ENCODE measurements around the gene B3GLCT. TPM values are rescaled to one million over a fixed set of nuclear protein-coding genes. Genes with fewer than 3 reads are reported as not detected.

The B3GLCT gene
- total and polyA plus RNA-seq, 2 of the 13 experiments (the other 11 are each of a cell fraction or from before 2014, with no cell fraction given): 2.0 to 7.1 TPM

DNA sequence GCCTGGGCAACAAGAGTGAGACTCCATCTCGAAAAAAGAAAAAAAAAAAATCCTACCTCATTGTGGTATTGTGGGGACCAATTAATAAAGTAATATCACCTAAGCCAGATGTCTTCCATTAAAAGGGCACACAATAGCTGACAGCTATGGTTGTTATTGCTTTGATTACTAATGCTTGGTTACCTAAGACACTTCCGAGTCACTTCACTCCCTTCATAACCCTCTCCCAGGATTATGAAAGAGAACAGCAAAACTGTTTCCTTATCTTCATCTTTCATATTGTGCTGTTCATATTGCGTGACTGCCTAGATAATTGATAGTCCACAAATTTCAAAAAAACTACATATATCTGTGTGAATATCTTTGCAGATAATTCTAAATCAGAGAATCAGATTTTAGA lies 27.8 kb upstream of the B3GLCT start:
- H3K9ac ChIP-seq (ENCODE audit: insufficient read depth, low read depth, low read length): no peak overlapping the region
- H3K27me3 ChIP-seq (ENCODE audit: control insufficient read depth in 1 of 2, insufficient read depth in 2 of 2, low read length in 2 of 2): no peaks in the 10 kb centered on the region
- 81% methylated on average over 3 of the region's 3 CpGs for WGBS (ENCODE audit: low lambda C conversion rate)
- no peak overlapping the region for H2AFZ ChIP-seq (ENCODE audit: low read length)
- H3K27ac ChIP-seq (ENCODE audit: extremely low read length, insufficient read depth, low read length): no peak overlapping the region
- no peaks in the 10 kb centered on the region for H4K20me1 ChIP-seq (ENCODE audit: insufficient read depth, low read length)
- POLR2A ChIA-PET: no interaction called here
- peaks cover 81% of the 10 kb centered on the region for H3K4me1 ChIP-seq (ENCODE audit: insufficient read depth, low read length)
- BruUV-seq (replicated peaks): no TSS peak
- FAIRE-seq (no peak), ATAC-seq (no peak), DNase-seq (ENCODE audit: low spot score) (no peak)
- no peak overlapping the region for H3K4me3 ChIP-seq (replicated peaks in 1 of 3; ENCODE audit: insufficient read depth in 1 of 3, low read depth in 2 of 3, low read length in 3 of 3)
- TF ChIP-seq TCF7L2 (IDR thresholded peaks at IDR 0.05; ENCODE audit: low read depth, low read length): no peak
- TF ChIP-seq, protein P1, sequence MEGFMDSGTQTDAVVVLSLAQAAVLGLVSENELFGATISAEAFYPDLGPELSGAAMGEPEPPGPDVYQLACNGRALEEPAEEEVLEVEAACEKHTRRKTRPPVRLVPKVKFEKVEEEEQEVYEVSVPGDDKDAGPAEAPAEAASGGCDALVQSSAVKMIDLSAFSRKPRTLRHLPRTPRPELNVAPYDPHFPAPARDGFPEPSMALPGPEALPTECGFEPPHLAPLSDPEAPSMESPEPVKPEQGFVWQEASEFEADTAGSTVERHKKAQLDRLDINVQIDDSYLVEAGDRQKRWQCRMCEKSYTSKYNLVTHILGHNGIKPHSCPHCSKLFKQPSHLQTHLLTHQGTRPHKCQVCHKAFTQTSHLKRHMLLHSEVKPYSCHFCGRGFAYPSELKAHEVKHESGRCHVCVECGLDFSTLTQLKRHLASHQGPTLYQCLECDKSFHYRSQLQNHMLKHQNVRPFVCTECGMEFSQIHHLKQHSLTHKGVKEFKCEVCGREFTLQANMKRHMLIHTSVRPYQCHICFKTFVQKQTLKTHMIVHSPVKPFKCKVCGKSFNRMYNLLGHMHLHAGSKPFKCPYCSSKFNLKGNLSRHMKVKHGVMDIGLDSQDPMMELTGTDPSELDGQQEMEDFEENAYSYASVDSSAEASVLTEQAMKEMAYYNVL (CRISPR knock-in tag; IDR thresholded peaks at IDR 0.05; ENCODE audit: borderline replicate concordance): no peak
- no peak for TF ChIP-seq ZFY (CRISPR knock-in tag; IDR thresholded peaks at IDR 0.05)
- no peak for TF ChIP-seq ATF7 (IDR thresholded peaks at IDR 0.05)
- TF ChIP-seq ATF7 (CRISPR knock-in tag; IDR thresholded peaks at IDR 0.05): no peak
- TF ChIP-seq, protein P2, sequence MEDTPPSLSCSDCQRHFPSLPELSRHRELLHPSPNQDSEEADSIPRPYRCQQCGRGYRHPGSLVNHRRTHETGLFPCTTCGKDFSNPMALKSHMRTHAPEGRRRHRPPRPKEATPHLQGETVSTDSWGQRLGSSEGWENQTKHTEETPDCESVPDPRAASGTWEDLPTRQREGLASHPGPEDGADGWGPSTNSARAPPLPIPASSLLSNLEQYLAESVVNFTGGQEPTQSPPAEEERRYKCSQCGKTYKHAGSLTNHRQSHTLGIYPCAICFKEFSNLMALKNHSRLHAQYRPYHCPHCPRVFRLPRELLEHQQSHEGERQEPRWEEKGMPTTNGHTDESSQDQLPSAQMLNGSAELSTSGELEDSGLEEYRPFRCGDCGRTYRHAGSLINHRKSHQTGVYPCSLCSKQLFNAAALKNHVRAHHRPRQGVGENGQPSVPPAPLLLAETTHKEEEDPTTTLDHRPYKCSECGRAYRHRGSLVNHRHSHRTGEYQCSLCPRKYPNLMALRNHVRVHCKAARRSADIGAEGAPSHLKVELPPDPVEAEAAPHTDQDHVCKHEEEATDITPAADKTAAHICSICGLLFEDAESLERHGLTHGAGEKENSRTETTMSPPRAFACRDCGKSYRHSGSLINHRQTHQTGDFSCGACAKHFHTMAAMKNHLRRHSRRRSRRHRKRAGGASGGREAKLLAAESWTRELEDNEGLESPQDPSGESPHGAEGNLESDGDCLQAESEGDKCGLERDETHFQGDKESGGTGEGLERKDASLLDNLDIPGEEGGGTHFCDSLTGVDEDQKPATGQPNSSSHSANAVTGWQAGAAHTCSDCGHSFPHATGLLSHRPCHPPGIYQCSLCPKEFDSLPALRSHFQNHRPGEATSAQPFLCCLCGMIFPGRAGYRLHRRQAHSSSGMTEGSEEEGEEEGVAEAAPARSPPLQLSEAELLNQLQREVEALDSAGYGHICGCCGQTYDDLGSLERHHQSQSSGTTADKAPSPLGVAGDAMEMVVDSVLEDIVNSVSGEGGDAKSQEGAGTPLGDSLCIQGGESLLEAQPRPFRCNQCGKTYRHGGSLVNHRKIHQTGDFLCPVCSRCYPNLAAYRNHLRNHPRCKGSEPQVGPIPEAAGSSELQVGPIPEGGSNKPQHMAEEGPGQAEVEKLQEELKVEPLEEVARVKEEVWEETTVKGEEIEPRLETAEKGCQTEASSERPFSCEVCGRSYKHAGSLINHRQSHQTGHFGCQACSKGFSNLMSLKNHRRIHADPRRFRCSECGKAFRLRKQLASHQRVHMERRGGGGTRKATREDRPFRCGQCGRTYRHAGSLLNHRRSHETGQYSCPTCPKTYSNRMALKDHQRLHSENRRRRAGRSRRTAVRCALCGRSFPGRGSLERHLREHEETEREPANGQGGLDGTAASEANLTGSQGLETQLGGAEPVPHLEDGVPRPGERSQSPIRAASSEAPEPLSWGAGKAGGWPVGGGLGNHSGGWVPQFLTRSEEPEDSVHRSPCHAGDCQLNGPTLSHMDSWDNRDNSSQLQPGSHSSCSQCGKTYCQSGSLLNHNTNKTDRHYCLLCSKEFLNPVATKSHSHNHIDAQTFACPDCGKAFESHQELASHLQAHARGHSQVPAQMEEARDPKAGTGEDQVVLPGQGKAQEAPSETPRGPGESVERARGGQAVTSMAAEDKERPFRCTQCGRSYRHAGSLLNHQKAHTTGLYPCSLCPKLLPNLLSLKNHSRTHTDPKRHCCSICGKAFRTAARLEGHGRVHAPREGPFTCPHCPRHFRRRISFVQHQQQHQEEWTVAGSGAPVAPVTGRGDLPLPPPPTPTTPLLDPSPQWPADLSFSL (CRISPR knock-in tag; IDR thresholded peaks at IDR 0.05): no peak
- no peak for TF ChIP-seq REL (CRISPR knock-in tag; conservative IDR thresholded peaks at IDR 0.05)
- TF ChIP-seq ZNF614 (CRISPR knock-in tag; IDR thresholded peaks at IDR 0.05; ENCODE audit: borderline replicate concordance): no peak
- TF ChIP-seq, protein P3, sequence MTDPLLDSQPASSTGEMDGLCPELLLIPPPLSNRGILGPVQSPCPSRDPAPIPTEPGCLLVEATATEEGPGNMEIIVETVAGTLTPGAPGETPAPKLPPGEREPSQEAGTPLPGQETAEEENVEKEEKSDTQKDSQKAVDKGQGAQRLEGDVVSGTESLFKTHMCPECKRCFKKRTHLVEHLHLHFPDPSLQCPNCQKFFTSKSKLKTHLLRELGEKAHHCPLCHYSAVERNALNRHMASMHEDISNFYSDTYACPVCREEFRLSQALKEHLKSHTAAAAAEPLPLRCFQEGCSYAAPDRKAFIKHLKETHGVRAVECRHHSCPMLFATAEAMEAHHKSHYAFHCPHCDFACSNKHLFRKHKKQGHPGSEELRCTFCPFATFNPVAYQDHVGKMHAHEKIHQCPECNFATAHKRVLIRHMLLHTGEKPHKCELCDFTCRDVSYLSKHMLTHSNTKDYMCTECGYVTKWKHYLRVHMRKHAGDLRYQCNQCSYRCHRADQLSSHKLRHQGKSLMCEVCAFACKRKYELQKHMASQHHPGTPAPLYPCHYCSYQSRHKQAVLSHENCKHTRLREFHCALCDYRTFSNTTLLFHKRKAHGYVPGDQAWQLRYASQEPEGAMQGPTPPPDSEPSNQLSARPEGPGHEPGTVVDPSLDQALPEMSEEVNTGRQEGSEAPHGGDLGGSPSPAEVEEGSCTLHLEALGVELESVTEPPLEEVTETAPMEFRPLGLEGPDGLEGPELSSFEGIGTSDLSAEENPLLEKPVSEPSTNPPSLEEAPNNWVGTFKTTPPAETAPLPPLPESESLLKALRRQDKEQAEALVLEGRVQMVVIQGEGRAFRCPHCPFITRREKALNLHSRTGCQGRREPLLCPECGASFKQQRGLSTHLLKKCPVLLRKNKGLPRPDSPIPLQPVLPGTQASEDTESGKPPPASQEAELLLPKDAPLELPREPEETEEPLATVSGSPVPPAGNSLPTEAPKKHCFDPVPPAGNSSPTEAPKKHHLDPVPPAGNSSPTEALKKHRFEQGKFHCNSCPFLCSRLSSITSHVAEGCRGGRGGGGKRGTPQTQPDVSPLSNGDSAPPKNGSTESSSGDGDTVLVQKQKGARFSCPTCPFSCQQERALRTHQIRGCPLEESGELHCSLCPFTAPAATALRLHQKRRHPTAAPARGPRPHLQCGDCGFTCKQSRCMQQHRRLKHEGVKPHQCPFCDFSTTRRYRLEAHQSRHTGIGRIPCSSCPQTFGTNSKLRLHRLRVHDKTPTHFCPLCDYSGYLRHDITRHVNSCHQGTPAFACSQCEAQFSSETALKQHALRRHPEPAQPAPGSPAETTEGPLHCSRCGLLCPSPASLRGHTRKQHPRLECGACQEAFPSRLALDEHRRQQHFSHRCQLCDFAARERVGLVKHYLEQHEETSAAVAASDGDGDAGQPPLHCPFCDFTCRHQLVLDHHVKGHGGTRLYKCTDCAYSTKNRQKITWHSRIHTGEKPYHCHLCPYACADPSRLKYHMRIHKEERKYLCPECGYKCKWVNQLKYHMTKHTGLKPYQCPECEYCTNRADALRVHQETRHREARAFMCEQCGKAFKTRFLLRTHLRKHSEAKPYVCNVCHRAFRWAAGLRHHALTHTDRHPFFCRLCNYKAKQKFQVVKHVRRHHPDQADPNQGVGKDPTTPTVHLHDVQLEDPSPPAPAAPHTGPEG (CRISPR knock-in tag; IDR thresholded peaks at IDR 0.05): no peak
- TF ChIP-seq ZNF652 (CRISPR knock-in tag; IDR thresholded peaks at IDR 0.05; ENCODE audit: borderline replicate concordance, low read depth): no peak
- TF ChIP-seq ZNF34 (CRISPR knock-in tag; IDR thresholded peaks at IDR 0.05; ENCODE audit: borderline replicate concordance): no peak
- H3K36me3 ChIP-seq (replicated peaks in 1 of 2; ENCODE audit: control insufficient read depth in 1 of 2, insufficient read depth in 2 of 2, low read length in 2 of 2): no peaks in the 10 kb centered on the region
- intact Hi-C loops (cut with micrococcal nuclease; ENCODE audit: unreplicated experiment) (loop anchor here (1.0 kb wide), 1 partner anchor 27 kb away; the partner anchor contains the start of gene B3GLCT), in situ Hi-C loops (cut with HindIII; ENCODE audit: extremely low pct_ligation_motif_present, low pct_unique_long_range_greater_than_20kb) (loop anchor here (5.0 kb wide), 1 partner anchor 250 kb away; no protein-coding TSS in a partner anchor)
- CTCF ChIA-PET (ENCODE audit: low intra/inter-chr PET ratio, low total read pairs): no interaction called here
- no peaks in the 10 kb centered on the region for H3K79me2 ChIP-seq (ENCODE audit: insufficient read depth, low read length)
- no peak overlapping the region for H3K4me2 ChIP-seq (ENCODE audit: low read depth, low read length)
- H3K9me3 ChIP-seq (ENCODE audit: low read length): no peaks in the 10 kb centered on the region
